ENCODE measurements around the gene GALNT8.

Gene GALNT8

GRCh38 chr12:4719821-4720636, at the start of gene GALNT8:
TSS of gene GALNT8 (plus strand) at chr12:4720400. CDS start at chr12:4720678, 278 bp downstream.
- DNase-seq, result peak; percentile 12 to 73

DNA sequence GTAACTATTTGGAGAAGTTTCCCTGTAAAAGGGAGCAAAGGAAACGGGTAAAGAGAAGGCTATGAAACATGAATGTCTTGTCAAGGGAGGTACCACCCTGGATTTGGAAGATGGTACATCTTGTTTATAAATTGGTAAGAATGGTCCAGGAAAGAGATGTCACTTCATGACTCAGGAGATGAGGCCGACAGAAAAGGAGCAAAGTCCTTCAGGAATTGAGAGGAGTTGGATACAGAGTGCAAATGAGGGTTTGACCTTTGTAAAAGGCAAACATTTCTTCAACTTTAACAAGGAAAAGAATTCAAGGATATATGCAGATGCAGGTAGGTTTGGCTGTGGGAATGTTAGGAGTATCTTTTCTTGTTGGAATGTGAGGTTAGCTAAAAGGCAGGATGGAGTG, 40.5 kb upstream of the GALNT8 start:
- DNase-seq, result no peak

GRCh38 chr12:4681732-4682131, 38.5 kb upstream of the GALNT8 start:
- DNase-seq, result no peak

- DNase-seq, result no peak
Observed at GRCh38 chr12:4685317-4685716, 34.9 kb upstream of the GALNT8 start.

- no peak for DNase-seq
Observed at GRCh38 chr12:4690760-4691159, 29.4 kb upstream of the GALNT8 start.

DNA sequence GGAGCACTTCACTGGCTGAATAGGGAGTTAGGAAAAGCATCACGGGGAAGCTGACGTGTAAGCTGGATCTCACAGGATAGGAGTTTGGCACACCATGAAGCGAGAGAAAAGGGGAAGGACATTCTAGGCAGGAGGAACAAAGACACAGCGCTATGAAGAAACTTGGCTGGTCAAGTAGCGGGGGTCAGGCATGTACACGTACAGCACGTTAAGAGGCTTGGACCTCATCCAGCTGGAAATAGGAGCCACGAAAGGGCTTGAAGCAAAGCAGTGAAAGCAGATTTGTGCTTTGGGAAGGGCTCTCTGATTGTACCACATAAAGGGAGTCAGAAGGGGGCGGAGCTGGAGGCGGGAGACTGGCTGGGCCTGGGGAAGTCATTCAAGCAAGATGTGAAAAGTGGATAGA, 19.6 kb upstream of the GALNT8 start:
- peak in 1 of 2 experiments; percentile 6 for DNase-seq

- no peak for DNase-seq
Observed at GRCh38 chr12:4701395-4702190, 18.6 kb upstream of the GALNT8 start.

DNA sequence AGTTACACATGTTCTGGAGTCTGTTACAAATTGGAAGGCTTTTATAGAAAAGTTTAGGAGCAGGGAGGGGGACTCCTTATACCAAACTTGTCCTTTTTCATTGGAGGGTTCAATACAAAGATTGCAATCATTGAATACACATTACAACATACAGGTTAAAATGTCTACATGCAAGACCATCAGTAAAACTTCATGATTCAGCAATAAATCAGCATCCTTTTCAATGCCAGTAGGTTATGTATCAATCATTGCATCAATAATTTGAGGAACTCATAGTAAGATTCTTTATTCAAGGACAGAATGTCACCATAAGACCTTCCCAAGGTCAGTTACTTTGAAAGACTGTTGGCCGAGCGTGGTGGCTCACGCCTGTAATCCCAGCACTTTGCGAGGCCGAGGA, 16.5 kb upstream of the GALNT8 start:
- no peak for DNase-seq

DNA sequence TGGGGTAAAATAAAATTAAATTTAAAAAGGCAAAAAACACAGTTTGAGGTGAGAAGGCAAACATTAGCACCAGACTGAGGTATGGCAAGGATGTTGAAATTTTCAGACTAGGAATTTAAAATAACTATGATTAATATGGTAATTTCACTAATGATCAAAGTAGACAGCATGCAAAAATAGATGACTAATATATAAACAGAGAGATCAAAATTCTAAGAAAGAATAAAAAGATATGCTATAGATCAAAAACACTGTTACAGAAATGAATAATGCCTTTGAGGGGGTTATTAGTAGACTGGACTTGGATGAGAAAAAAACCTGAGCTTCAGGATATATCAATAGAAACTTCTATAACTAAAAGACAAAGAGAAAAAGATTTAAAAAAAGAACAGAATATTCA, 14.4 kb upstream of the GALNT8 start:
- DNase-seq, result no peak

- DNase-seq, result no peak
Observed at GRCh38 chr12:4707306-4707705, 12.9 kb upstream of the GALNT8 start.

- DNase-seq, result no peak
Observed at GRCh38 chr12:4710113-4710512, 10.1 kb upstream of the GALNT8 start.

GRCh38 chr12:4714879-4715278, 5.3 kb upstream of the GALNT8 start:
- DNase-seq, result no peak

DNA sequence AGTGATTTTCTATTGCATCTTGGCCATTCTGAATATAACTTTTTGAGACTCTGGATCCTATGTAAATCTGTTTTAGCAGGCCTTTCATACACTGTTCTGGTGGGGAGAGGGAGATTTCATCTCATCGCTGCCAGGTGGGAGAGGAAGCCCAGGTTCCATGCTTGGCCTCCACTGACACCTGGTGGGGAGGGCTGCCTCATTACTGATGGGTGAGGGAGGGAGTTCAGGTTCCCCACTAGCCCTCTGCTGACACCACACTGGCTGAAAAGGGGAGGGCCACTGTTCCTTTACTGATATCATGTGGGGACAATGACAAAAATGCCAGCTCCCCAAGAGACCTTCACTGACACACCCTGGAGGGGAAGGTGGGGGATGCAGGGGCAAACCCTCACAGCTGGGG, 2.4 kb upstream of the GALNT8 start:
- DNase-seq, result no peak

- DNase-seq, result no peak
Observed at GRCh38 chr12:4720637-4720995, 416 bp downstream of the GALNT8 start.

DNA sequence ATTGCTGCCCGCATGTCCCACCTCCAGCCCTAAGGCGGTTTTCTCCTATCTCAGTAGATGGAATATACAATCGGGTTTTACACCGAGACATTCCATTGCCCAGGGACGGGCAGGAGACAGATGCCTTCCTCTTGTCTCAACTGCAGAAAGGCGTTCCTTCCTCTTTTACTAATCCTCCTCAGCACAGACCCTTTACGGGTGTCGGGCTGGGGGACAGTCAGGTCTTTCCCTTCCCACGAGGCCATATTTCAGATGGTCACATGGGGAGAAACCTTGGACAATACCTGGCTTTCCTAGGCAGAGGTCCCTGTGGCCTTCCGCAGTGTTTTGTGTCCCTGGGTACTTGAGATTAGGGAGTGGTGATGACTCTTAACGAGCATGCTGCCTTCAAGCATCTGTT, 1.4 kb downstream of the GALNT8 start:
- DNase-seq, result peak; percentile 60 to 67

DNA sequence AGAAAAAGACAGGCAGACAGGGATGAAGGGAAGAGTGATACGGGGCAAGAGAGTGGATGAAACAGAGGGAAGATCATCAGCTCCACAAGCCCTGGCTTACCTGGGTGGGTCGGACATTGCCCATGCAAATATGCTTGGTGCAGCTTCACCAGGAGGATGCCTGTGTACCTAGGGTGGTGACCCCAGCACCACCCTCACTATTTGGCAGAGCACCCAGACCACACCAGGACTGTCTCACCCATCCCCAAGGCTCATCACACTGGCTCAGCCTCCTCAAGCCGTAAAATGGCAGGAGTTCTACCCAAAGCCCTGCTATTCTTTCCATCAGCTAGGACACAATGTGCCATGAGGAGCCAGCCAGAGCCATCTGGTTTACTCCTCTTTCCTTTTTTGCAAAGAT, 3.0 kb downstream of the GALNT8 start:
- DNase-seq, result no peak

GRCh38 chr12:4725057-4725456, 4.9 kb downstream of the GALNT8 start:
- peak in 1 of 2 experiments; percentile 1 for DNase-seq

- no peak for DNase-seq
Observed at GRCh38 chr12:4734625-4735340, 14.6 kb downstream of the GALNT8 start.

GRCh38 chr12:4736091-4736490, 15.9 kb downstream of the GALNT8 start:
- no peak for DNase-seq

GRCh38 chr12:4738541-4738940, 18.3 kb downstream of the GALNT8 start:
- DNase-seq, result no peak

DNA sequence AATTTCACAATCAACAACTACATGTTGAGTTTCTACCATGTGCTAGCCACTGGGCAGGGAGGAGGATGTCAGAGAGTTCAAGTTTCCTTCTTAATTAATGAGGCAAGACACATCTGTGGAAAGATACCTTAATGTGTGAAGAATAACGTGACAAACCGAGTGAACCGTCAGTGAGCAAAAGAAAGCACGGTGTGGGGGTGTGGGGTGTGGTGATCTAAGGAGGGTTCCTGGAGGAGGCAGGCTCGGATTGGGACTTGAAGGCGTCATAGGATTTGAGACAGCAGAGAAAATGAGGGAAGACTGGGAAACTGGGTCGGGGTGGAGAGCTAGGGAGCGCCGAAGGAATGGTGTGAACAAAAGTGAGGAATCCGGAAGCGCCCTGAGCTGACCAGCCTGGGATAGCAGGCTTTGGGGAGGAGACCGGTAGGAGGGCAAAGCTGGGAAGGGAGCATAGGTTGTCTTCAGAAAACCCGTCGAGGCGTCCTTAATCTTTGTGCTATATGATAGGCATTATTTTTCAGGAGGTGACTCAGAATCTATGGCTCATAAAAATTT, 22.3 kb downstream of the GALNT8 start:
- DNase-seq, result no peak

DNA sequence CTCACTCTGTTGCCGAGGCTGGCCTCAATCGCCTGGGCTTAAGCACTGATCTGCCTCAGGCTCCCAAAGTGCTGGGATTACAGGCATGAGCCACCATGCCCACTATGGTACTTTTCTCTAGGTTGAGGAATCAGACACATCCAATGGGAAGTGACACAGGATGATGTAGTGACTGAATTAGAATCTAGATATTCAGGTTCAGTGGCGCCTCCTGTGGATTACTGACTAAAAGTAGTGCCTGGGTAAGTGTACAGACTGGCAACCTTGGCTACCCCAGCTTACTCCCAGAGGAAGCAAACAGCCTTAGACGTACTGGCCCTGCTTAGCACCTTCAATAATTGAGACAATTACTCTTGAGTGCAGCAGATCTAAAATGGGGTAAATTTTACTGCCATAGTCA, 22.8 kb downstream of the GALNT8 start:
- DNase-seq, result no peak

DNA sequence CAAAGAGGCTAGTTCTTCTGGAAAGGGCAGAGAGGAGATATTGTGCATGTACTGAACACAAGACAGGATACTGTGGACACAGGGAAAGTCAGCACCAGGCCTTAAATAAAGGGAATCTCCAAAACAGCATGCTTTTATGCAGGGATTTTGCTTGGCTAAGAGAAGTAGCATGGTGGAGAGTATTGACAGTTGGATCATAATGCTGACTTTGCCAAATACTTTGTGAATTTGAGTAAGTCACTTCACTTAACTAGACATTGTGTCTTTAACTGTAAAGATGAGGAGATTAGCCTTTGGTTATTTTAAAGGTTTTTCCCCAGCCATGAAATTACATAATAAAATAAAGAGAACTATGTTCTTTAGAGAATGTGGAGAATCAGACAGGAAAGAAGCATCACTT, 24.5 kb downstream of the GALNT8 start:
- no peak for DNase-seq

All from NCI-H524 (cell line).